Measurements from ENCODE around the gene RPL9.

Gene RPL9

DNA sequence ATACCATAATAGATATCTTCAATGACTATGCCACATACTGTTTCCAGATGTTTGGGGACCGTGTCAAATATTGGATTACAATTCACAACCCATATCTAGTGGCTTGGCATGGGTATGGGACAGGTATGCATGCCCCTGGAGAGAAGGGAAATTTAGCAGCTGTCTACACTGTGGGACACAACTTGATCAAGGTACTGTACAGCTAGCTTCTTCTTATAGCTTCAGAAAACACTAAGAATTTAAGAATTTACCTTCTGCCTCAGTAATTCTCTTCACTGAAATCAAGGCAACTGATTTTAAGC is 51.2 kb downstream of the RPL9 start:
- no peaks in the 10 kb centered on the region for H3K27me3 Mint-ChIP-seq
- no peak overlapping the region for H3K27ac Mint-ChIP-seq
- no peaks in the 10 kb centered on the region for H3K9me3 Mint-ChIP-seq

GRCh38 chr4:39406763-39407583 is 51.7 kb downstream of the RPL9 start, which contains the start of gene KLB:
Gene KLB (plus strand): TSS chr4:39406930. CDS start chr4:39406950, 20 bp downstream.
- no peaks in the 10 kb centered on the region for H3K4me1 Mint-ChIP-seq

More for the DNA sequence above, 51.2 kb downstream of the RPL9 start:
- Mint-ChIP-seq H3K4me1 (no peaks in the 10 kb centered on the region), H3K36me3 (no peaks in the 10 kb centered on the region), H3K4me3 (no peak overlapping the region)

More at GRCh38 chr4:39406763-39407583, 51.7 kb downstream of the RPL9 start, which contains the start of gene KLB:
- Mint-ChIP-seq H3K27me3 (no peaks in the 10 kb centered on the region), H3K27ac (no peak within 1 kb of the TSS), H3K4me3 (no peak within 1 kb of the TSS), H3K36me3 (no peaks in the 10 kb centered on the region), H3K9me3 (no peaks in the 10 kb centered on the region)
